ENCODE results near the gene TBC1D22A. TPM values are rescaled to one million over a fixed set of nuclear protein-coding genes. Genes with fewer than 3 reads are reported as not detected.

TBC1D22A gene
- total and polyA plus RNA-seq, 2 experiments from 2014 or later: 9.6 to 13.3 TPM

GRCh38 chr22:47030881-47031627 is 268.6 kb downstream of the TBC1D22A start (continued):
- TF ChIP-seq CTCF (conservative IDR thresholded peaks at IDR 0.05; ENCODE audit: low read depth in 2 of 2) (no peak), ZNF114 (CRISPR knock-in tag; IDR thresholded peaks at IDR 0.05) (no peak), POLR2AphosphoS5 (IDR thresholded peaks at IDR 0.05; ENCODE audit: low read depth) (no peak)

- ATAC-seq: no peak
- Histone ChIP-seq H3K36me3 (ENCODE audit: insufficient read depth) (no peaks in the 10 kb centered on the region), H3K79me2 (replicated peaks; ENCODE audit: insufficient read depth) (peaks cover 3% of the 10 kb centered on the region; the same call in 1 of the 2 replicates), H3K4me3 (no peak overlapping the region), H3K9me2 (ENCODE audit: insufficient read depth) (no peaks in the 10 kb centered on the region), H2AFZ (no peak overlapping the region), H3F3A (replicated peaks; ENCODE audit: low read depth) (no peaks in the 10 kb centered on the region), H3K27me3 (ENCODE audit: insufficient read depth) (no peaks in the 10 kb centered on the region), H3K4me2 (no peak overlapping the region), H3K27ac (ENCODE audit: low read depth) (no peak overlapping the region), H3K4me1 (ENCODE audit: insufficient read depth) (peaks cover 15% of the 10 kb centered on the region), H4K20me1 (replicated peaks; ENCODE audit: insufficient read depth) (0 out of 2 replicates have a peak, but pooled peaks cover 4% of the 10 kb centered on the region)
- no peaks in the 10 kb centered on the region for H3K9me3 Mint-ChIP-seq
- no peak for DNase-seq (ENCODE audit: low spot score)
- no peak overlapping the region for H3K27ac Mint-ChIP-seq
- H3K36me3 Mint-ChIP-seq (ENCODE audit: low read depth): no peaks in the 10 kb centered on the region
- peaks cover 11% of the 10 kb centered on the region for H3K27me3 Mint-ChIP-seq (ENCODE audit: insufficient read depth, low read depth, poor library complexity)
- H3K4me1 Mint-ChIP-seq: peaks cover 35% of the 10 kb centered on the region
- no peak overlapping the region for H3K4me3 Mint-ChIP-seq
- no peak for TF ChIP-seq ZNF462 (CRISPR knock-in tag; IDR thresholded peaks at IDR 0.05)
- no peak for TF ChIP-seq CTCF (conservative IDR thresholded peaks at IDR 0.05; ENCODE audit: low read depth in 2 of 2)
- TF ChIP-seq EZH2 (IDR thresholded peaks at IDR 0.05; ENCODE audit: low read depth, unreplicated experiment): no peak
- TF ChIP-seq ZNF331 (CRISPR knock-in tag; IDR thresholded peaks at IDR 0.05; ENCODE audit: low read depth): no peak
- no peak for TF ChIP-seq STAT1 (IDR thresholded peaks at IDR 0.05; ENCODE audit: unreplicated experiment)
- TF ChIP-seq CREB1 (CRISPR knock-in tag; IDR thresholded peaks at IDR 0.05; ENCODE audit: low read depth): no peak
- TF ChIP-seq ETS1 (IDR thresholded peaks at IDR 0.05): no peak
- TF ChIP-seq NANOG (IDR thresholded peaks at IDR 0.05; ENCODE audit: borderline replicate concordance): no peak
- no peak for TF ChIP-seq EZH2phosphoT487 (IDR thresholded peaks at IDR 0.05; ENCODE audit: unreplicated experiment)
- no peak for TF ChIP-seq POLR2AphosphoS5 (IDR thresholded peaks at IDR 0.05; ENCODE audit: low read depth)
- no peak for TF ChIP-seq JUNB (IDR thresholded peaks at IDR 0.05; ENCODE audit: unreplicated experiment)
- no peak for TF ChIP-seq ZNF114 (CRISPR knock-in tag; IDR thresholded peaks at IDR 0.05)
Measured at GRCh38 chr22:47031628-47031915, 269.1 kb downstream of the TBC1D22A start.
